Spleen (tissue), 7 donors: ENCODE data around the gene RAB11B.

ENCODE experiments used
- CTCF ChIP-seq, 11 experiments: fragments of 200-600 bp in 7 of 11; fragments of 450-650 bp in 4 of 11; sonication (generic) in 4 of 11; IDR thresholded peaks in 8 of 11; conservative IDR thresholded peaks in 3 of 11; 1 replicate in 7 of 11; 2 replicates in 4 of 11; pipeline versions ENCODE4 v1.4.0 to v1.8.0; 2016 to 2021; ENCODE audit warnings: antibody characterized with exemption in 11 of 11, inconsistent platforms in 4 of 11, mild to moderate bottlenecking in 1 of 11
- POLR2AphosphoS5 ChIP-seq, 3 donors: sonication (generic); formaldehyde crosslinking; IDR thresholded peaks; one replicate each; pipeline ENCODE4 v1.5.1; 2017; ENCODE audit warnings: antibody characterized with exemption in 3 of 3
- donor health status: DM: no; HTN: no; CAD: no; lungs with moderate emphysema.
- donor health status: DM: no; HTN: no; CAD: no.
- donor health status: DM: no; HTN: no; CAD: no.

GRCh38 chr19:8451885-8452284 lies 61.7 kb downstream of the RAB11B start:
- TF ChIP-seq CTCF (IDR thresholded peaks at IDR 0.05 in 8 of 11, conservative IDR thresholded peaks at IDR 0.05 in 3 of 11) (no peak), POLR2AphosphoS5 (IDR thresholded peaks at IDR 0.05) (no peak)
